Measurements from ENCODE around the gene FAM107B. TPM values are rescaled to one million over a fixed set of nuclear protein-coding genes. Genes with fewer than 3 reads are reported as not detected.

The FAM107B gene
- total RNA-seq, 2 donors from 2014 or later, result 226 to 255 TPM

GRCh38 chr10:14536241-14537213, 238.2 kb downstream of the FAM107B start:
- H3K27me3 Mint-ChIP-seq, result no peaks in the 10 kb centered on the region
- H3K4me1 Mint-ChIP-seq (ENCODE audit: low read depth in 2 of 2), result peaks cover 67 to 69% of the 10 kb centered on the region in 2 donors
- peaks cover 19% of the 10 kb centered on the region for H3K36me3 Mint-ChIP-seq
- H3K4me3 Mint-ChIP-seq, result no peak overlapping the region
- H3K27ac Mint-ChIP-seq, result peak overlapping the region in 1 of 2 donors; percentile 87
- DNase-seq (ENCODE audit: low spot score) (no peak), ATAC-seq (peak in 1 of 2 donors; percentile 62)
- no peaks in the 10 kb centered on the region for H3K9me3 Mint-ChIP-seq

GRCh38 chr10:14535457-14536130, 239.1 kb downstream of the FAM107B start:
- H3K4me1 Mint-ChIP-seq (ENCODE audit: low read depth in 2 of 2), result peaks cover 67 to 69% of the 10 kb centered on the region in 2 donors
- no peak overlapping the region for H3K4me3 Mint-ChIP-seq

GRCh38 chr10:14534152-14534551, 240.5 kb downstream of the FAM107B start:
- no peaks in the 10 kb centered on the region for H3K27me3 Mint-ChIP-seq
- H3K4me1 Mint-ChIP-seq (ENCODE audit: low read depth in 2 of 2), result peaks cover 67 to 70% of the 10 kb centered on the region in 2 donors
- ATAC-seq (no peak), DNase-seq (ENCODE audit: low spot score) (no peak)
- peaks cover 10% of the 10 kb centered on the region for H3K36me3 Mint-ChIP-seq
- H3K9me3 Mint-ChIP-seq, result no peaks in the 10 kb centered on the region
- H3K27ac Mint-ChIP-seq, result peak overlapping the region; percentile 20 to 87
- no peak overlapping the region for H3K4me3 Mint-ChIP-seq

More at GRCh38 chr10:14535457-14536130, 239.1 kb downstream of the FAM107B start:
- Mint-ChIP-seq H3K27me3 (no peaks in the 10 kb centered on the region), H3K9me3 (no peaks in the 10 kb centered on the region), H3K36me3 (peaks cover 12% of the 10 kb centered on the region), H3K27ac (peak overlapping the region; percentile 20 to 87)
- DNase-seq (ENCODE audit: low spot score) (no peak), ATAC-seq (peak in 1 of 2 donors; percentile 57)

- peaks cover 17% of the 10 kb centered on the region for H3K36me3 Mint-ChIP-seq
- ATAC-seq (no peak), DNase-seq (ENCODE audit: low spot score) (no peak)
- no peaks in the 10 kb centered on the region for H3K27me3 Mint-ChIP-seq
- H3K4me1 Mint-ChIP-seq (ENCODE audit: low read depth in 2 of 2), result peaks cover 74 to 75% of the 10 kb centered on the region in 2 donors
- H3K9me3 Mint-ChIP-seq, result no peaks in the 10 kb centered on the region
- H3K27ac Mint-ChIP-seq, result peak overlapping the region; percentile 54 to 87
- H3K4me3 Mint-ChIP-seq, result no peak overlapping the region
These were observed 241.4 kb downstream of the FAM107B start for GRCh38 chr10:14533295-14533694.

- Mint-ChIP-seq H3K36me3 (peaks cover 19% of the 10 kb centered on the region), H3K4me1 (ENCODE audit: low read depth in 2 of 2) (peaks cover 73 to 76% of the 10 kb centered on the region in 2 donors), H3K9me3 (no peaks in the 10 kb centered on the region), H3K27ac (peak overlapping the region; percentile 54 to 87), H3K4me3 (no peak overlapping the region), H3K27me3 (no peaks in the 10 kb centered on the region)
- DNase-seq (ENCODE audit: low spot score) (no peak), ATAC-seq (no peak)
These were observed 242.0 kb downstream of the FAM107B start for GRCh38 chr10:14532473-14533251.

GRCh38 chr10:14531974-14532373, 242.7 kb downstream of the FAM107B start:
- Mint-ChIP-seq H3K36me3 (peaks cover 24% of the 10 kb centered on the region), H3K27ac (peak overlapping the region; percentile 54 to 87)

GRCh38 chr10:14530465-14530864, 244.2 kb downstream of the FAM107B start:
- Mint-ChIP-seq H3K36me3 (peaks cover 24% of the 10 kb centered on the region), H3K27ac (peak overlapping the region; percentile 54 to 87), H3K4me3 (peak overlapping the region; percentile 10), H3K4me1 (ENCODE audit: low read depth in 2 of 2) (peaks cover 79 to 87% of the 10 kb centered on the region in 2 donors), H3K27me3 (no peaks in the 10 kb centered on the region), H3K9me3 (no peaks in the 10 kb centered on the region)
- ATAC-seq, result no peak
- no peak for DNase-seq (ENCODE audit: low spot score)

More at GRCh38 chr10:14531974-14532373, 242.7 kb downstream of the FAM107B start:
- Mint-ChIP-seq H3K27me3 (no peaks in the 10 kb centered on the region), H3K4me3 (no peak overlapping the region), H3K9me3 (no peaks in the 10 kb centered on the region), H3K4me1 (ENCODE audit: low read depth in 2 of 2) (peaks cover 73 to 82% of the 10 kb centered on the region in 2 donors)
- ATAC-seq, result no peak
- DNase-seq (ENCODE audit: low spot score), result no peak

GRCh38 chr10:14529351-14529750, 245.3 kb downstream of the FAM107B start:
- Mint-ChIP-seq H3K4me3 (peak overlapping the region; percentile 67), H3K27ac (peak overlapping the region; percentile 71 to 87), H3K4me1 (ENCODE audit: low read depth in 2 of 2) (peaks cover 76 to 87% of the 10 kb centered on the region in 2 donors), H3K27me3 (no peaks in the 10 kb centered on the region), H3K36me3 (peaks cover 18% of the 10 kb centered on the region), H3K9me3 (no peaks in the 10 kb centered on the region)
- ATAC-seq (no peak), DNase-seq (ENCODE audit: low spot score) (no peak)

- Mint-ChIP-seq H3K36me3 (peaks cover 18% of the 10 kb centered on the region), H3K27ac (peak overlapping the region; percentile 71 to 87), H3K27me3 (no peaks in the 10 kb centered on the region), H3K4me3 (peak overlapping the region; percentile 67), H3K9me3 (no peaks in the 10 kb centered on the region), H3K4me1 (ENCODE audit: low read depth in 2 of 2) (peaks cover 73 to 82% of the 10 kb centered on the region in 2 donors)
- ATAC-seq (peak; percentile 69 to 76), DNase-seq (ENCODE audit: low spot score) (no peak)
These were observed 246.2 kb downstream of the FAM107B start for GRCh38 chr10:14528450-14528849.

GRCh38 chr10:14527915-14528314, 246.8 kb downstream of the FAM107B start:
- Mint-ChIP-seq H3K36me3 (peaks cover 18% of the 10 kb centered on the region), H3K9me3 (no peaks in the 10 kb centered on the region), H3K4me1 (ENCODE audit: low read depth in 2 of 2) (peaks cover 73 to 82% of the 10 kb centered on the region in 2 donors), H3K27me3 (no peaks in the 10 kb centered on the region), H3K27ac (peak overlapping the region; percentile 71 to 87), H3K4me3 (no peak overlapping the region)
- DNase-seq (ENCODE audit: low spot score), result no peak
- ATAC-seq, result no peak

- DNase-seq (ENCODE audit: low spot score) (no peak), ATAC-seq (no peak)
- peaks cover 69 to 76% of the 10 kb centered on the region in 2 donors for H3K4me1 Mint-ChIP-seq (ENCODE audit: low read depth in 2 of 2)
- H3K36me3 Mint-ChIP-seq, result peaks cover 18% of the 10 kb centered on the region
- peak overlapping the region; percentile 71 to 87 for H3K27ac Mint-ChIP-seq
- no peaks in the 10 kb centered on the region for H3K9me3 Mint-ChIP-seq
- no peaks in the 10 kb centered on the region for H3K27me3 Mint-ChIP-seq
- no peak overlapping the region for H3K4me3 Mint-ChIP-seq
These were observed 247.4 kb downstream of the FAM107B start for GRCh38 chr10:14527134-14527844.

GRCh38 chr10:14526326-14526725, 248.4 kb downstream of the FAM107B start:
- ATAC-seq (no peak), DNase-seq (ENCODE audit: low spot score) (no peak)
- Mint-ChIP-seq H3K9me3 (no peaks in the 10 kb centered on the region), H3K4me1 (ENCODE audit: low read depth in 2 of 2) (peaks cover 67 to 71% of the 10 kb centered on the region in 2 donors), H3K27ac (peak overlapping the region in 1 of 2 donors; percentile 87), H3K27me3 (no peaks in the 10 kb centered on the region), H3K36me3 (peaks cover 24% of the 10 kb centered on the region), H3K4me3 (no peak overlapping the region)
